ENCODE measurements around the gene CCDC12. TPM values are rescaled to one million over a fixed set of nuclear protein-coding genes. Genes with fewer than 3 reads are reported as not detected.

CCDC12 gene
- total RNA-seq, 1 experiment from 2014 or later = 31.0 TPM

DNA sequence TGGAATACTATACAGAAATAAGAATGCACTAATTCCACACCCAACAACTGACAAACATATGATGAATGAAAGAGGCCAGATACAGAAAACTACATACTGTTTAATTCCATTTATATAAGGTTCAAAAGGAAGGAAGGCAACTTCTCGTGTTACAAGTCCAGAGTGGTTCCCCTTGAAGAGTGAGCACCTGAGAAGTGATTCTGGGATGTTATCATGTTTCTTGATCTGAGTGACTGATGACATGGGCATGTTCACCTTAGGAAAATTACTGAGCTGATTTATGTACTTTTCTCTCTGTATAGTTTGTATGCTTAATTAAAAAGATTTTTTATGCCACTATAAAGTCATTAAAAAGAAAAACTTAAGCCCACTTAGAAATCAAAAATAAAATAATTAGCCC is 13.6 kb downstream of the CCDC12 start:
- no peak for DNase-seq (ENCODE audit: low spot score)
- in situ Hi-C loops (cut with HindIII; ENCODE audit: low sequenced_read_pairs) = no loop called here

DNA sequence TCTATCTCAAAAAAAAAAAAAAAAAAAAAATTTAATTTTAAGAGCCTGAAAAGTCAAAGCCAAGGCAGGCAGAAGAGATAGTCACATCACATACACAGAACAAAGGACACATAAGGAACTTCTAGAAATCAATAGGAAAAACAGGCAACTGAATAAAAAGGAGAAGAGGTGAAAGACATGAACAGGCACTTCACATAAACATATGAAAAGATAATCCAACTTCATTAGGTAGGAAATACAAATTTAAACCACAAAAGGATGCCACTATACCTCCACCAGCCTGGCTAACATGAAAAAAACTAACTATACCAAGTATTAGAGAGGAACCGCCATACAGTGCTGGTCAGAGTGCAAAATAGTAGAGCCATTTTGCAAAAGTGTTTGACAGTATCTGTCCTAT is 14.1 kb downstream of the CCDC12 start:
- in situ Hi-C loops (cut with HindIII; ENCODE audit: low sequenced_read_pairs) = no loop called here
- DNase-seq (ENCODE audit: low spot score) = no peak

DNA sequence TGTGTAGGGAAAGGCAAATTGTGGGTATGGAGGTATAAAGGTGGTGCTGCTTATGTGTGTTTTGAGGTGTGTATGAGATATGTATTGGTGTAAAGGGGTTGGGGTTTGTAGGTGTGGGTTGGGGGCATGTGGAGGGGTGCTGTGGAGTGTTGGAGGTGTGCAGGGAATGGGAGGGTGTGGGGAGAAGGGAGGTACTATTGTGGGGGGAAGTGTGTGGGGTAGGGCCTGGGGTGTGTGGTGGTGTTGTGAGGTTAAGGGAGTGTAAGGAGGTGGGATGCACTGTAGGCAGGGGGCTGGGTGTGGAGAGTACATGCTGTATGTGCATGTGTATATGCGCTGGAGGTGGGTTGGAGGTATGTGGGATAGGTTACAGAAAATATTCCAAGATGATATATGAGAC is 15.7 kb downstream of the CCDC12 start:
- in situ Hi-C loops (cut with HindIII; ENCODE audit: low sequenced_read_pairs) = no loop called here
- no peak for DNase-seq (ENCODE audit: low spot score)

DNA sequence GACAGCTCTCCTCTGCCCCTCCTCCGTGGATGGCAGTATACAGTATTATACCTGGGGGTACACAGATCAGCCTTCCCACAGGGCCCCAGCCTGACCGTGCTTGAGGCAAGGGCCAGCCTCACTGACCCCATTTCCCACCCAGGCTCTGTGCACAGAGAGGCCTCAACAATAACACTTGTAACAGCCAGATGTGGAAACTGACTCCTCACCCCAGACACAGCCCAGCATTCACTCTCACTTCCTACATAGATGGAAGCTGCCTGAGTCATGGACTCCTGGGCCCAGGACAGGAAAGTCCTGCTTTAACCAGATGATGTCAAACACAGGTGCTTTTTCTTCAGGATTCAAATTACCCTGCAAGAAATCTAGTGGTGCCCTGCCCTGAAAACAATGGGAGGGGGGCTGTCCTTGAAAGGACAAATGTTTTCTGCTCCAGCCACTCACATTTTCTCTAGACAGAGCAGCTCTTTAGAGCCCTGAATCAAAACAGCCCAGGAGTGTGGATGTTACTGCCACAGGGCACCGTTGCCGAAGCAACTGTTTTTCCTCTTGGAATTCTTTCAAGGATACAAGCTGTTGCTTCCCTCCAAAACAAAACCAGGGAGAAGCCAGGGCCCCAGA is 16.4 kb downstream of the CCDC12 start:
- in situ Hi-C loops (cut with HindIII; ENCODE audit: low sequenced_read_pairs) = no loop called here
- no peak for DNase-seq (ENCODE audit: low spot score)

DNA sequence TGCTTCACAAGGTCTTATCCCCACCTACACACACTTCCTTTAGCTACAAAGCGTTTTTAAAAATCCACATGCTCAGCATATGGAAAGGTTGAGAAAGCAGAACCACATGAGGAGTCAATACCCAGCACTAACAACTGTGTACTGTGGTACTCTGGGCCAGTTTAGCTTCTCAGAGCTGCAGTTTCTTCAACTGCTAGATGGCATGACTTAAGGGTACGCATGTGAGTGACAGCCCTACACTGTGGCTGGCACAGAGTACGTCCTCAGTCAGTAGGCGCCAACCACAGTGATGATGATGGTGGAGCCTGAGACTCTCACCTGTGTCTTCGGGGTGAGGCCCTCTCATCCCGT is 17.4 kb downstream of the CCDC12 start:
- in situ Hi-C loops (cut with HindIII; ENCODE audit: low sequenced_read_pairs) = no loop called here
- no peak for DNase-seq (ENCODE audit: low spot score)

DNA sequence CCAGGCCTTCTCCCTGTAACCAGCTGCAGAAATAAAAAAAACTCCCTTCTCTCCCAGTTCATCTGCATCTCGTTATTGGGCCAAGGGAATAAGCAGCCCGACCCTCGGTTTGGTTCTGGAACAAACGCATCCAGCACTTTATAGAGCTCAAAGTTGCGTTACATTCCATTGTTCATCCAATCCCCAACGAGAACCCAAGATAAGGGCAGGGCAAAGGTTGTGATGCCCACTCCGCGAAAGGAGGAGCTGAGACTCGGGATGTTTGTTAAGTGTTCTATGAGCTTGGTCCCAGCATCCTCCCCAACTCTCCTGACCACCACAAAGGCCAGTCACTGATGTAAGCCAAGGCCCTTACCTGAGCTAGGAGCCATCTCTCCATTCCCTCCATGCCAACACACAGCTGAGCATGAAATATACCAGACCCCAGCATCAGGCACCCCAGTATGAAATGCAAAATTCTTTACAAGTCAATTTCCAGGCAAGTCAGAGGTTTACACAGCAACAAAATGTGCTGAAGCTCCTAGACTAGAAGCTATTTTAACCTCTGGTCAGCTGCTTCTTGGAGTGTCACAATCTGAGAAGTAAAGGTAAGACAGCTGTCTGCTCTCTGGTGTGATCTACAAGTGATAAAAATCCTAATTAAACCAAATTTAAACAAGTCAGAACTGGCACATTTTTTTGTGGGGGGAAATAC is 17.9 kb downstream of the CCDC12 start:
- in situ Hi-C loops (cut with HindIII; ENCODE audit: low sequenced_read_pairs) = no loop called here
- no peak for DNase-seq (ENCODE audit: low spot score)

DNA sequence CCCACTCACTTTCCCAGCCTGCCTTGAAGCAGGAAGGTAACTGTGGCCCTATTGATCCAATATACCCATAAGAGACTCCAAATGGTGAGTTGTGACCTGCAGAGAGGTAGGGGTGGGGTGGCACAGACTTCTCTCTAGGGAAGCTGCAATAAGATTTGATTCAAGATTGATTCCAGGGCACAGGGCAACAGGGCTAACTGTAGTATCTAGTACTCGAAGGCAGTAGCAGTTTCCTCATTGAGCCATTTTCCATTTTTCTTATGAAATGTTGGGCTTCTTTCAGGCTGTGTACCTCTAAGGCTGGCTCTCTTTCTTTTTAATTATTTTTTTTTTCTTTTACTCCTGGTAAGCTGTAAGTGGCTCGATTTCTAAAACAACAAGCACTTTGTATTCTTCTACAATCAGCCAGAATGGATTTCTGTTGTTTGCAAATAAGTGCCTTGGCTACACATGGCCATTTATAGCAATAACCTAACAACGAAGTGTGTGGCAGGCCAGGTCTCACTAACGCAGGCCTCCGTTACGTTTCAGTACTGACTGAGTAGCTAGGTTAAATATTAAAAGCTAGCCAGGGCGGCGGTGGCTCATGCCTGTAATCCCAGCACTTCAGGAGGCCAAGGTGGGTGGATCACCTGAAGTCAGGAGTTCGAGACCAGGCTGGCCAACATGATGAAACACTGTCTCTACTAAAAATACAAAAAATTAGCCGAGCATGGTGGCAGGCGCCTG is 19.3 kb downstream of the CCDC12 start:
- DNase-seq (ENCODE audit: low spot score) = no peak
- in situ Hi-C loops (cut with HindIII; ENCODE audit: low sequenced_read_pairs) = no loop called here

DNA sequence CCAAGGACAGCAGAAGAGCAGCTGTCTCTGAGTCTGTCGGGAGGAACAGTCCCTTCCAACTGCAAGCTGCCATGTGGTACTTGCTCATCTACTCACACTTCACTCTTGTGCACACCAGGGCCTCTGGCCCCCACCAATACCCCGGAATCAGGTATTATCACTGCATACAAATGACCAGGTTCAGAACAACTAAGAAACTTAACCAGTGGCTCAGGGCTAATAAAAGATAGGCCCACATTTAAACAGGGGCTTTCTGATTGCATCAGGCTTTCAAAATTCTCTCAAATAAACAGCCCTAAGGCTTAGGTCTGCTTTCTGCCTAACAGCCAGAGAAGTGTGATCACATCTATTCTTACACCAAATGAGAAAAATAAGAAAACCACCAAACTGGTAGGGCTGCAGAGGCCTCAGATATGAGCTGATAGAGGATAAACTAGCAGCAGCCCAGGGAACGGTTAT is 20.7 kb downstream of the CCDC12 start:
- in situ Hi-C loops (cut with HindIII; ENCODE audit: low sequenced_read_pairs) = no loop called here
- no peak for DNase-seq (ENCODE audit: low spot score)

DNA sequence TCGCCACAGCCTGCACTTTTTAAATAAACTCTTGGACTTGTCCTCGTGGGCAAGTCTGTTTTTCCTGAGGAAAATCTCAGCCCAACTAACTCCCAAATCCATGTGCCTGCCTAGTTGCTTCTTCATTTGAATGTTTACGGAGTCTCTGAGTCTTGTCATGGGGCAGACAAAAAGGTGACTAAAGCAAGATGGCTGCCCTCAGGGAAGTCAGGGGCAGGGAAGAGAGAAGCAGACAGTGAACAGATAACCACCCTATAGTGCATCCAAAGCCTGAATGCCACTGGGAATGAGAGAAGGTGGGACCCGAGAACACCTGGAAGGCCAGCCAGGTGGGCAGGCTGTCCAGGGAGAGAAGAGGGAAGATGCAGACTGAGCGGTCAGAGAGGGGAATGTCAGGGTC is 21.4 kb downstream of the CCDC12 start:
- in situ Hi-C loops (cut with HindIII; ENCODE audit: low sequenced_read_pairs) = no loop called here
- no peak for DNase-seq (ENCODE audit: low spot score)

DNA sequence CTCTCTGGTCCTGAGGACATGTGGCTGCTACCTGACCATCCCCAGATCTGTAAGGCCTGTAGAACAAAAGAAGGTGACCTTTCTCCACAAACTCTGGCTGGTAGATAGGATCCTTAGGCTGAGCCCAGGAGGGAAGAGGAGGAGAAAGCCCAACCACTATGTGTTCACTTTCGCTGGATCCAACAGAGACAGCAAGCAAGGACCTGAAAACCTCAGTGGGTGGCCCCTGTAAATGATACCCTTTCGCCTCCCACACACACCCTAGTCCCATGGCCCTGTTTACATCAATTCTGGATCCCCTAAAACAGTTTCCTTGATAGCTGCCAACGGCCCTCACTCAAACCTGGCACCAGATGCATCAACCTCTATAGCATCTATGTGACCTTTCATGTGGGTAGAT is 22.4 kb downstream of the CCDC12 start:
- in situ Hi-C loops (cut with HindIII; ENCODE audit: low sequenced_read_pairs) = no loop called here
- no peak for DNase-seq (ENCODE audit: low spot score)

DNA sequence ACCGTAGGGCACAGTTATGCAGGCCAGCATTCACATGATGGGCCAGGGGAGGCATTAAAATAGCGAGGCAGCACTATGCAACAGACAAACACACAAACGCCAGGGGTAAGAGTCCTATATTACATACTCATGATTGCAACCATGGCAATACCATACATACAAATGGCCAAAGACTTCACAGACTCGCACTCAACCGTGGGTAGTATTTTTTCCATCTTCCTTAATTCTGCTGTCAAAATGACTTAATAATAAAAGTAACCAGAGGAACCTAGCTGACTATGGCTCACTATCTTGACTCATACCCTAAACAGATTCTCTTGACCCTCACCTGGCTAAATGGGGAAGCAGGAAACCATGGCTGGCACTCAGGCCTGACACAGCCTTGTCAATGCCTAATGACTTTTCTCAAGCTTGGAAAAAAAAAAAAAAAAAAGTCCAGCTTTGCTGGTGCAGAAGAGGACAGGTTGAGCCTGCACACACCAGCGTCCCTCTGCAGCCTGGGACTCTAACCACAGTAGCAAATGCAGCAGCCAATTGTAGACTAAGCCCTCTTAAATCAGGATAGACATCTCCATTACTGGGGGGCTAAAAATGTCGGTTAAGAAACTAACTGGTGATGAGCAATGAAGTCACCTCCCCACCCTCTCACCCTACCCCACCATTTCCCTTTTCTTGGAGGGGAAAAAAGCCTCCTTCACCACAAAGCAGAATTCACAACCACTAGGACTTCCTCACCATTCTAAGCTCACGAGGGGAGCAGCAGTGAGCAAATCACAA is 23.1 kb downstream of the CCDC12 start:
- in situ Hi-C loops (cut with HindIII; ENCODE audit: low sequenced_read_pairs) = no loop called here

DNA sequence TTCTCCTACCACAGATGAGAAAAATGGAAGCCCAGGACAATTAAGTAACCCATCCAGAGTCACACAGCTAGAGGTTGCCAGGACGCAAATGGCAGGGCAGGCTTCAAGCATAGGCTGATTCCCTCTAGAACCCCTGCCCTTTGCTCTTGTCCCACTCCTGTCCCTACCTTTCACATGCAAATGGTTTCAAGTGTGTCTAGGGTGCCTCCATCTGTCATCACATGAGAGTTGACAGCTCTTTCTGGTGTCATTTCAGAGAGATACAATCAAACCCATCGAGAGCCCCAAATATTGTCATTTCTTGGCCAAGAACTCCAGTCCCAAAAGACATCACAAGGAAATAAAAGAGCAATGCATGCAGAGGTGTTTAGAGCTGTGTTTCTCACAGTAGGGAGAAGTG is 23.7 kb downstream of the CCDC12 start:
- no peak for DNase-seq (ENCODE audit: low spot score)
- in situ Hi-C loops (cut with HindIII; ENCODE audit: low sequenced_read_pairs) = no loop called here

More for the DNA sequence above, 23.1 kb downstream of the CCDC12 start:
- DNase-seq (ENCODE audit: low spot score) = no peak

DNA sequence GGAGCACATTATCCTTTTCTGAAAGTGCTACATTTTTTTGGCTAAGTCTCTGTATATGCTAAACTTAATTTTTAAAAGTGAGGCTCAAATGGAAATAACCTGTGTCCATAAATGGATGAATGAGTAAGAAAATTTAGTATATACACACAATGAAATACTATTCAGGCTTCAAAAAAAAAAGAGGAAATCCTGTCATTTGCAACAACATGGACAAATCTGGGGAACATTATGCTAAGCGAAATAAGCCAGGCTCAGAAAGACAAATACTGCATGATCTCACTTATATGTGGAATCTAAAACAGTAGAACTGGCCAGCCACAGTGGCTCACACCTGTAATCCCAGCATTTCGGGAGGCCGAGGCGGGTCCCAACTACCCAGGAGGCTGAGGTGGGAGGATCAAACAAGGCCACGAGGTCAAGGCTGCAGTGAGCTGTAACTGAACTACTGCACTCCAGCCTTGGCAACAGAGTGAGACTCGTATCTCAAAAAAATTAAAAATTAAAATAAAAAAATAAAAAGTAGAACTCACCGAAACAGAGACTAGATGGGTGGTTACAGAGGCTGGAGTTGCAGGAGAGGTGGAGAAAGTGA is 25.8 kb downstream of the CCDC12 start:
- in situ Hi-C loops (cut with HindIII; ENCODE audit: low sequenced_read_pairs) = no loop called here

DNA sequence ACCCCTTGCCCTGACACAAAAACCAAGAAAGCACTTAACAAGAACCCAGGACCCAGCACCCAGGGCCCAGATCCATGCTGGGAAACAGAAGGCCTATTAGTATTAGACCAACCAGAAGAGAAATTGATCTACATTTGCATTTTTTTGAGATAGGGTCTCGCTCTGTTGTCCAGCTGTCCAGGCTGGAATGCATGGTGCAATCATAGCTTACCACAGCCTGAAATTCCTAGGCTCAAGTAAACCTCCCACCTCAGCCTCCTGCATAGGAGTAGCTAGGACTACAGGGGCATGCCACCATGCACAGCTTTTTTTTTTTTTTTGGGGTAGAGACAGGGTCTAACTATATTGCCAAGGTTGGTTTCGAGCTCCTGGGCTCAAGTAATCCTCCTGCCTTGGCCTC is 26.4 kb downstream of the CCDC12 start:
- in situ Hi-C loops (cut with HindIII; ENCODE audit: low sequenced_read_pairs) = no loop called here
- no peak for DNase-seq (ENCODE audit: low spot score)

More for the DNA sequence above, 25.8 kb downstream of the CCDC12 start:
- DNase-seq (ENCODE audit: low spot score) = no peak

DNA sequence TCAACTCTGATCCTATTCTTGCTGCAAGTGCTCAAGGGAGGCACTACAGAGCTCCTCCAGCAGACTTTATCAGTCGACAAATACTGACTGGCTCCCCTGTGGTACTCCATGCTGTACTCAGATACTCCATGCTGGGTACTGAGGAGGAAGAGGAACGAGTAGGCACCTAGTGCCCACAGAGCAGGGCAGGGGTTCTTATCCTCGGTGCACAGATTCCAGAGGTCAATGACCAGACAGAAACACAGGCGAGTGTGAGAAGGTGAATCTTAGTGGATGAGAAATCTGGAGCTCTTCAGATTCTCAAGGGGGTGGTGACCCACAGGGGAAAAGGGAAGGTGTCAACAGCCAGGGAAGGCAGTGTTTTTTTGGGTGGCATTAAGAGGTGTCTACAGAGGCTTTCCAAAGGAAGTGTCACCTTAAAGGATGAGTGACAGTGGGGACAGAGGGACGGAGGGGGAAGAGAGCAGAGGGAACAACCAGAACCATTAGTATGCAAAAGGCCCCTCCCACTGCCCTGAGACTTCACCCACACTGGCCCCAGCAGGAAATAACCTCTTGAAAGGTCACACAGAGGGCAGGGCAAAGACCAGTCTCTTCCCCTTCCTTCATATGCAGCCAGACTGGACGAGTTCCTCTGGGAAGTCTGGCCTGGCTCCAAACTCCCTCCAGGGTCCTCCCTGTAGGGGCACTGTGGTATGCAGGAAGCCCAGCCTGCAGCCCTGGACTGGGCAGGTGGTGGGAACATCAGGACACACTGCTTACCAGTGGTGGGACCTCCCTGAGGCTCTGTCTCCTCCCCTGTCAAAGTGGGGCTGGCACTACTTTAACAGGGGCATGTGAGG is 27.5 kb downstream of the CCDC12 start:
- no peak for DNase-seq (ENCODE audit: low spot score)
- in situ Hi-C loops (cut with HindIII; ENCODE audit: low sequenced_read_pairs) = no loop called here

DNA sequence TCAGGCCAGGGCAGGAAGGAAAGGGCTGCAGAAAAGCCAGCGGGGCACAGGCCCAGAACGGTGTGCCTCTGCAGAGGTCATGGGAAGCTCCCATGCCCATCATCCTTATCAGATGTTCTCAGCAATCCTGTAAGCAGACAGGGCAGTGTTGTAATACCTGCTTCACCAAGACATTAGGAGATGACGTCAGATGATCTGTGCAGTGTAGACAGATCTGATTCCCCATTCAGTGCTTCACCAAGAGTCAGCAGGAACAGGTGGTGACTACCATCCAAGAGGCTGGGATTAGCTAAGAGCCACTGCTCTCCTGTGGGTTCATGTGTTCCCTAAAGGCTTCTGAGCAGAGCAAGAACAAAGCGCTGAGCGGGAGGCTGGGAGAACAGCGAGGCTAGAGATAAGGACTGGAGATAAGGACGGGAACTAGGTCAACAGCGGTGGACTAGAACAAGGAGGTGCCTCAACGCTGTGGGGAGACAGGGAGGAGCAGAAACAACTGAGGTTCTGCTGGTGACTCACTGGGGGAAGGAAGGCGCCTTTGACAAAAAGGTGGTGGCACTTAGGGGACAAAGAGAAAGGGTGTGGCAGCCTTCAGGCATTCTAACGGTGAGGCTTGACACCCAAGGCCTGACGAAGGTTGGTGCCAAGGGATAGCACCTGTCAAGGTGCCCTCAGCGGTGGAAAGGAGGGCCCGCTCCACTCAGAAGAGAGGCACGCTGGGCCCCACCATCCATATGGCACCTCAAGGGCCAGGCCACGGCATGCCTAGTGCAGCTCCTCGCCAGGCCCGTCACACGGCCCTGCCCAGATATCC is 28.4 kb downstream of the CCDC12 start:
- peak; percentile 54 for DNase-seq (ENCODE audit: low spot score)
- in situ Hi-C loops (cut with HindIII; ENCODE audit: low sequenced_read_pairs) = no loop called here

DNA sequence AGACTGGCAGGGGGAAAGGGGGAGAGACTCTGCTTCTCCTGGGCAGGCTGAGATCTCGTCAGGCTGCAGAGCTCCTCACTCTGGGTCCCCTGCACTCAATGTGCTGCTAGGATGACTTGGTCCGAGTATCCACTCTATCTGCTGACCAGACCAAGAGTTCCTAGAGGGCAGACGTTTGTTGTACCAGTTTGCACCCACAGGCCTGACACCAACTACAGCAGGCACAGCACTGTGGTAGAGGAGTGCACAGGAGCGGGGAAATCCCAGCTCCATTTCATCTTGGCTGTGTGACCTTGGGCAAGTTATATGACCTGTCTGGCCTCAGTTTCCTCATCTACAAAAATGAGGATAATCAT is 29.0 kb downstream of the CCDC12 start:
- DNase-seq (ENCODE audit: low spot score) = no peak
- in situ Hi-C loops (cut with HindIII; ENCODE audit: low sequenced_read_pairs) = no loop called here

All from G401 (cell line).